ENCODE data around the gene CLEC10A.
"Not testable (repeated sequence)": the region's sequence is repeated elsewhere in the genome, so short reads cannot be mapped to it uniquely, and the experiment has no call there.

Gene CLEC10A

GRCh38 chr17:7079581-7080455, at the start of gene CLEC10A:
TSS of gene CLEC10A (minus strand) at chr17:7080251. CDS start at chr17:7078812, 1,439 bp downstream.
- DNase-seq = no peak

GRCh38 chr17:7129311-7129710, 49.3 kb upstream of the CLEC10A start:
- DNase-seq = no peak

- no peak for DNase-seq
Observed at GRCh38 chr17:7128160-7128559, 48.1 kb upstream of the CLEC10A start.

GRCh38 chr17:7127501-7127900, 47.5 kb upstream of the CLEC10A start:
- DNase-seq = not testable (repeated sequence)

- DNase-seq = not testable (repeated sequence)
Observed at GRCh38 chr17:7126386-7126785, 46.3 kb upstream of the CLEC10A start.

- no peak for DNase-seq
Observed at GRCh38 chr17:7124923-7125322, 44.9 kb upstream of the CLEC10A start.

GRCh38 chr17:7123844-7124243, 43.8 kb upstream of the CLEC10A start:
- DNase-seq = no peak

- no peak for DNase-seq
Observed at GRCh38 chr17:7122381-7122780, 42.3 kb upstream of the CLEC10A start.

GRCh38 chr17:7120635-7121034, 40.6 kb upstream of the CLEC10A start:
- DNase-seq = not testable (repeated sequence)

GRCh38 chr17:7120123-7120522, 40.1 kb upstream of the CLEC10A start:
- no peak for DNase-seq

GRCh38 chr17:7119314-7119713, 39.3 kb upstream of the CLEC10A start:
- DNase-seq = no peak

GRCh38 chr17:7114875-7115614, 35.0 kb upstream of the CLEC10A start:
- DNase-seq = no peak

GRCh38 chr17:7114241-7114874, 34.3 kb upstream of the CLEC10A start, which contains the start of gene ASGR2:
TSS of gene ASGR2 (minus strand) at chr17:7114822. CDS start at chr17:7114240, 582 bp downstream.
- no peak for DNase-seq

- no peak for DNase-seq
Observed at GRCh38 chr17:7113273-7114071, 33.4 kb upstream of the CLEC10A start.

GRCh38 chr17:7112510-7113108, 32.6 kb upstream of the CLEC10A start:
- DNase-seq = no peak

- DNase-seq = no peak
Observed at GRCh38 chr17:7111784-7112509, 31.9 kb upstream of the CLEC10A start.

GRCh38 chr17:7110617-7111306, 30.7 kb upstream of the CLEC10A start:
- DNase-seq = no peak

- DNase-seq = no peak
Observed at GRCh38 chr17:7109461-7110322, 29.6 kb upstream of the CLEC10A start.

- DNase-seq = no peak
Observed at GRCh38 chr17:7108981-7109380, 28.9 kb upstream of the CLEC10A start.

- DNase-seq = no peak
Observed at GRCh38 chr17:7108560-7108925, 28.5 kb upstream of the CLEC10A start.

All from NCI-H2227 treated with DMSO at 0.1 percent for 48 hours (cell line).